ENCODE measurements around the gene GRB10. TPM values are rescaled to one million over a fixed set of nuclear protein-coding genes. Genes with fewer than 3 reads are reported as not detected.

Gene GRB10
- total and polyA plus RNA-seq, 2 of the 8 experiments (the other 6 are each of a cell fraction or from before 2014, with no cell fraction given) = 35.7 to 97.0 TPM

DNA sequence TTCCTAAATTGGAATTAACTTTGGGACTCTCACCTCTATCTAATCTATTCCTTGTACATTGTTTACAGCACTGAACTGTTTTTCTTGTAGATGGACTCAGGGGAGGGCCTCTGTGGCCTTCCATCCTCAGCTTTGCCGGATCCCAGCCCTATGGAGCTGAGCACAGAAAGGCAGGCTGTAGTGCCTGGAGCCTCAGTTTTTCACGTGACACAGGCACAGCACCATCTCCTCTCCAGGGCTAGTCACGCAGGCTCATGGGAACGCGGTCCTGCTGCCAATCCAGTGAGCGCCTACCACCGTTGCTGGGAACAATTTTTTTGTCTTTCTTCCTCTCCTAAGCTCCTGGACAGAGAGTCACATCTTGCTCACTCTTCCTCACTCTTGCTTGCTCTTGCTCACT is 141.9 kb downstream of the GRB10 start:
- H3K9me3 ChIP-seq (ENCODE audit: insufficient read depth in 2 of 2, low read depth in 1 of 2, low read length in 1 of 2) = no peaks in the 10 kb centered on the region
- no peak overlapping the region for H3K4me2 ChIP-seq (ENCODE audit: insufficient read depth in 1 of 2, low read depth in 2 of 2, low read length in 2 of 2)
- H3K4me3 ChIP-seq (ENCODE audit: extremely low read depth in 1 of 4, insufficient read depth in 2 of 4, low read depth in 3 of 4, low read length in 4 of 4) = no peak overlapping the region
- H2BK5ac ChIP-seq (ENCODE audit: low read depth, low read length) = no peak overlapping the region
- no peak overlapping the region for H4K5ac ChIP-seq (ENCODE audit: insufficient read length, low read depth, low read length)
- no peak overlapping the region for H4K8ac ChIP-seq (ENCODE audit: extremely low read depth, insufficient read depth, low read length)
- CTCF ChIA-PET (ENCODE audit: partially characterized antibody) = interaction anchor here (0.8 to 2.9 kb wide), 18 partner anchors 8 to 501 kb away, joined by 3 to 13 read pairs (median 4); no protein-coding TSS in a partner anchor
- 86% methylated on average over 7 of the region's 7 CpGs; no CpG with 5 or more reads in 1 of the 2 experiments for WGBS, 2 experiments (ENCODE audit: extremely low coverage in 1 of 2, insufficient coverage in 1 of 2, insufficient read length in 1 of 2, insufficient replicate concordance in 2 of 2, low coverage in 1 of 2, low lambda C conversion rate in 2 of 2, missing lambda C conversion rate in 1 of 2)
- no peak overlapping the region for H3K4ac ChIP-seq (replicated peaks; ENCODE audit: insufficient read length, low read depth, low read length)
- H4K20me1 ChIP-seq (replicated peaks in 1 of 2; ENCODE audit: control insufficient read depth in 1 of 2, insufficient read depth in 2 of 2, low read length in 2 of 2) = peaks cover 0 to 6% of the 10 kb centered on the region in 2 experiments
- H2BK12ac ChIP-seq (ENCODE audit: low read depth, low read length) = no peak overlapping the region
- no peak overlapping the region for H2BK15ac ChIP-seq (ENCODE audit: low read length)
- FAIRE-seq = no peak
- no peak overlapping the region for H3K23ac ChIP-seq (ENCODE audit: insufficient read length)
- no peaks in the 10 kb centered on the region for H3K27me3 ChIP-seq (replicated peaks in 1 of 4; ENCODE audit: control insufficient read depth in 3 of 4, extremely low read depth in 1 of 4, insufficient read depth in 3 of 4, low read length in 3 of 4)
- no peak overlapping the region for H3K27ac ChIP-seq (ENCODE audit: low read depth, low read length)
- H2BK20ac ChIP-seq (ENCODE audit: low read length) = no peak overlapping the region
- H3K56ac ChIP-seq (replicated peaks; ENCODE audit: insufficient read length, low read depth, low read length) = no peak overlapping the region
- no peaks in the 10 kb centered on the region for H3K23me2 ChIP-seq (ENCODE audit: low read depth, low read length)
- POLR2A ChIA-PET (ENCODE audit: partially characterized antibody) = no interaction called here
- peak in 1 of 2 experiments; percentile 22 for DNase-seq (ENCODE audit: low read depth in 1 of 2, low spot score in 2 of 2)
- no peak overlapping the region for H2BK120ac ChIP-seq (replicated peaks; ENCODE audit: low read depth, low read length)
- no peak overlapping the region for H2AFZ ChIP-seq (ENCODE audit: low read length)
- H2AK5ac ChIP-seq (ENCODE audit: low read depth, low read length) = no peak overlapping the region
- H3K79me1 ChIP-seq (ENCODE audit: low read depth, low read length) = peaks cover 4% of the 10 kb centered on the region; the same call in 1 of the 2 replicates
- H3K36me3 ChIP-seq (ENCODE audit: control insufficient read depth in 2 of 4, insufficient read depth in 4 of 4, low read length in 3 of 4) = no peaks in the 10 kb centered on the region; a peak in 2 of 8 replicates
- no peak overlapping the region for H3K14ac ChIP-seq (ENCODE audit: insufficient read length)
- H3K18ac ChIP-seq (ENCODE audit: extremely low read depth, low read length) = no peak overlapping the region
- no peak overlapping the region for H3K9ac ChIP-seq (replicated peaks in 1 of 4; ENCODE audit: extremely low read depth in 1 of 4, low read depth in 3 of 4, low read length in 3 of 4)
- peaks cover 0 to 49% of the 10 kb centered on the region in 2 experiments; a peak in 3 of 4 replicates for H3K79me2 ChIP-seq (ENCODE audit: control insufficient read depth in 1 of 2, insufficient read depth in 2 of 2, low read length in 2 of 2)
- peaks cover 0 to 8% (median 1%) of the 10 kb centered on the region in 4 experiments; a peak in 2 of 7 replicates for H3K4me1 ChIP-seq (replicated peaks in 1 of 4; ENCODE audit: control insufficient read depth in 3 of 4, insufficient read depth in 4 of 4, low read length in 3 of 4)
- no peak overlapping the region for H4K91ac ChIP-seq (replicated peaks; ENCODE audit: insufficient read length, low read length)
- TF ChIP-seq HDAC2 (IDR thresholded peaks at IDR 0.05; ENCODE audit: borderline replicate concordance in 1 of 2, low read depth in 2 of 2, low read length in 2 of 2) = no peak
- no peak for TF ChIP-seq TAF1 (IDR thresholded peaks at IDR 0.05; ENCODE audit: low read depth, low read length)
- no peak for TF ChIP-seq GABPA (IDR thresholded peaks at IDR 0.05; ENCODE audit: borderline replicate concordance, insufficient read depth, low read length)

Data from H1 (cell line).